AG09309 (cell line): ENCODE data around the gene TEAD4.

Experiments
- DNase-seq: peaks from one replicate; pipeline ENCODE4 v3.0.0-alpha.2; 2010; ENCODE audit warnings: low read depth
- H3K4me3 ChIP-seq: 2 replicates; pipeline ENCODE4 v1.5.1; 2011; ENCODE audit warnings: mild to moderate bottlenecking, low read depth, low read length, moderate library complexity; ENCODE audit not compliant: control insufficient read depth
- TF ChIP-seq, protein P1 (sequence below): IDR thresholded peaks from 2 replicates; pipeline ENCODE4 v1.5.1; 2011; ENCODE audit warnings: mild to moderate bottlenecking, low read depth, low read length, inconsistent platforms; ENCODE audit not compliant: insufficient read depth, control insufficient read depth; ENCODE audit errors: missing control alignments

The TEAD4 gene

DNA sequence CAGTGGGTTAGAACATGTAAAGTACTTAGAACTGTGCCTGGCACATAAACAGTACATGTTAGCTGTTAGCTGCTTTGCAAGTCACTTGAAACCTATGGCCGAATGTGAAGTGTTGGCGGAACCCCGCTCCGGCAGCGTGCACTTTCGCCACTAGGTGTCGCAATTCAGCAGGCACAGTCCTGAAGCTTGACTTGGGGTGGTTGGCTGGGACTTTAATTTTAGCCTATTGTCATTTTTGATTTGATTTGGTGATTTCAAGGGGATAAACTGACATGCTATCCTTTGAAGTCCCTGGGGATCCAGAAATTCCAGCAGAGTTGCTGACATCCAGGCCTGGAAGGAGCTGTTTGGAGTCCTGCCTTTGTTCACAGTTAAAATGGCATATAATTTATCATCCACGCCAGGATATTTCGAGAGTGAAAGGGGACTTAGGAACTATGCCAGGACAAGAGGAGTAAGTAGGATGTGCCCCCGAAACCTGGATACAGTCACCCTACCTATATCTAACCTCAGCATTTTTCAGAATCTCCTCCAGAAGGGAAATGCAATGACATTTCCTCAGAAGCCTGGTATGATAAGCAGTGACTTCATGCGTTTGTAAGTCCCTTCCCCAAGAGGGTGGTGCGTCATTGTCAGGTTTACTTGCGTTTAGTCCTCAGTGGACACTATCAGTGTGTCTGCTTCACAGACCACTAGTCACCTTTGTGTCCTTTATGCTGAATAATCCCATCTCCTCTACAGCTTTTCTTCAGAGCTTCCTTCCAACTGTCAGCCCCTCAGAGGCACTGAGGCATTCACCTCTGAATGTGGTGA is 114.4 kb downstream of the TEAD4 start:
- DNase-seq, result peak; percentile 56
- TF ChIP-seq, protein P1, sequence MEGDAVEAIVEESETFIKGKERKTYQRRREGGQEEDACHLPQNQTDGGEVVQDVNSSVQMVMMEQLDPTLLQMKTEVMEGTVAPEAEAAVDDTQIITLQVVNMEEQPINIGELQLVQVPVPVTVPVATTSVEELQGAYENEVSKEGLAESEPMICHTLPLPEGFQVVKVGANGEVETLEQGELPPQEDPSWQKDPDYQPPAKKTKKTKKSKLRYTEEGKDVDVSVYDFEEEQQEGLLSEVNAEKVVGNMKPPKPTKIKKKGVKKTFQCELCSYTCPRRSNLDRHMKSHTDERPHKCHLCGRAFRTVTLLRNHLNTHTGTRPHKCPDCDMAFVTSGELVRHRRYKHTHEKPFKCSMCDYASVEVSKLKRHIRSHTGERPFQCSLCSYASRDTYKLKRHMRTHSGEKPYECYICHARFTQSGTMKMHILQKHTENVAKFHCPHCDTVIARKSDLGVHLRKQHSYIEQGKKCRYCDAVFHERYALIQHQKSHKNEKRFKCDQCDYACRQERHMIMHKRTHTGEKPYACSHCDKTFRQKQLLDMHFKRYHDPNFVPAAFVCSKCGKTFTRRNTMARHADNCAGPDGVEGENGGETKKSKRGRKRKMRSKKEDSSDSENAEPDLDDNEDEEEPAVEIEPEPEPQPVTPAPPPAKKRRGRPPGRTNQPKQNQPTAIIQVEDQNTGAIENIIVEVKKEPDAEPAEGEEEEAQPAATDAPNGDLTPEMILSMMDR, result peak; percentile 99
- no peak overlapping the region for H3K4me3 ChIP-seq

DNA sequence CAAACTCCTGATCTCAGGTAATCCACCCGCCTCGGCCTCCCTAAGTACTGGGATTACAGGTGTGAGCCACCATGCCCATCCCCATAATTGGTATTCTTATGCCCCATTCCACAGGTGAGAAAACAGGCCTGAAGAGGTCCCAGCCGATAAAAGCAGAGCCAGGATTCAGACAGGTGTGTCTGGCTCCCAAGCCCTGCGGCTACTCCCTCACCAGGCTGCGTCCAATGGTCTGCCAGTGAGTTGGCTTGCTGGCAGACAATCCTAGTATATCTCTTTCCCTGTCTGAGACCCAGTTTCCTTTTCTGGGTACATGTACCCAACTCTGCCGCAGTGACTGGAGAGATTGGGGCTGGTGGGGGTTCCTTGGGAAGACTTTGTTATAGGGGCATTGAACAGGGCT is 116.1 kb downstream of the TEAD4 start:
- DNase-seq, result no peak
- H3K4me3 ChIP-seq, result no peak overlapping the region
- TF ChIP-seq, protein P1, result no peak

DNA sequence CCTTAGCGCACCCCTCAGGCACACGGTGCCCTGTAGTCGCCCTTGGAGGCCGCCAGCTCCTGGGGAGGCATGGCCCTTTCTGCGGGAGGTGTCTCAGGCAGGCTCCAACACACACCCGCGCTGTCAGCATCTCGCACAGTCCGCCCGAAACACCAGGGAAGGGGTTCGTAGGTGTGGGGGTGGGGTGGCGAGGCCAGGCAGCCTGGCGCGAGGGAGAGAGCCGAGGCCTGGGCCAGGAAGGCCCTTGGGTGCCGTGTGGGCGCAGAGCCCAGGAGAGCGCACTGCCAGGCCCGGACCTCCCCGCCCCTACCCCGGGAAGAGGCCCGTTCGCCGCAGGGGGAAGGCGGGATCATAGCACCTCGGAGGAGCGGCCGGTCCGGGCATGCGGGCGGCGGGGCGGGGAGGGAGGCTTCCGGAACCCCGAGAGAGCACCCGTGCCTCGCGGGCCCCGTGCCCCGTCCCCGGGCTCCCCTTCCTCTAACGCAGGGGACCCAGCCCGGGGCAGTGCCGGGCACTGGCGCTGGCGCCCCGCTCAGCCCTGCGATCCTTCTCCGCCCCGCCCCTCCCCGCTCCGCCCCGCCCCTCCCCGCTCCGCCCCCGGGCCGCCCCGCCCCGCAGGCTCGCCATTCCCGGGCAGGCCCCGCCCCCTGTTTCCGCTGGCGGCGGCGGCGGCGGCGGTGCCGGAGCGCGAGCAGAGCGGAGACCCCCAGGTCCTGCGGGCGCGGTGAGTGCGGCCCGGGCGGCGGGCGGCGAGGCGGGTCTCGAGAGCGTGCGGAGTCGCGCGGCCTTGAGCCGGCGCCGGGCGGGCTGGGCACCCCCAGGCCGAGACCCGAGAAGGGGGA is 117.8 kb downstream of the TEAD4 start, which contains the start of gene TSPAN9:
TSS of gene TSPAN9 (plus strand) at position 650 of the 842 bp plus-strand sequence. CDS start 123,815 bp downstream, outside the sequence.
- TF ChIP-seq, protein P1, result no peak
- DNase-seq, result no peak
- peak within 1 kb of the TSS; percentile 76 for H3K4me3 ChIP-seq

DNA sequence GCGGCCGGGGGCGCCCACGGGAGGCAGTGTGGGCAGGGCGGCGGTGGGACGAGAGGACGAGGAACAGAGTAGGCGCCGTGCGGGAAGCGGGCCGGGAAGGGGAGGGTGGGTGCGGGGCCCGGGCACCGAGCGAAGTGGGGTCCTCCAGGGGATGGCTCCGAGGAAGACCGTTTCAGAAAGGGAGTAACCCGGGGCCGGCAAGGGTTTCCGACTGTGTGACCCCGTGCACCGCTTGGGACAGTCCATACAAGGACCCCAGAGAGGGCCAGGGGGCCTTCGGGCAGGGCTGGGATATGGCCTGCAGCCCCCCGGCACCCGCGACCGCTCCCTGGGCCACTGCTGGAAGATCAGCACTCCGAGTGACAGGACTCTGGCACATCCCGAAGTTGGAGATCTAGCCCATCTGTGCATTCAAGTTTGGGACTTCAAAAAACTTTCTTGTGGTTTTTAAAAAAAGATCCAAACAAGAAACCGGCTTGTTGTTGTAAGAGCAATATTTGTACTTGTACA is 118.4 kb downstream of the TEAD4 start:
- TF ChIP-seq, protein P1, result no peak
- peak overlapping the region; percentile 76 for H3K4me3 ChIP-seq
- no peak for DNase-seq

DNA sequence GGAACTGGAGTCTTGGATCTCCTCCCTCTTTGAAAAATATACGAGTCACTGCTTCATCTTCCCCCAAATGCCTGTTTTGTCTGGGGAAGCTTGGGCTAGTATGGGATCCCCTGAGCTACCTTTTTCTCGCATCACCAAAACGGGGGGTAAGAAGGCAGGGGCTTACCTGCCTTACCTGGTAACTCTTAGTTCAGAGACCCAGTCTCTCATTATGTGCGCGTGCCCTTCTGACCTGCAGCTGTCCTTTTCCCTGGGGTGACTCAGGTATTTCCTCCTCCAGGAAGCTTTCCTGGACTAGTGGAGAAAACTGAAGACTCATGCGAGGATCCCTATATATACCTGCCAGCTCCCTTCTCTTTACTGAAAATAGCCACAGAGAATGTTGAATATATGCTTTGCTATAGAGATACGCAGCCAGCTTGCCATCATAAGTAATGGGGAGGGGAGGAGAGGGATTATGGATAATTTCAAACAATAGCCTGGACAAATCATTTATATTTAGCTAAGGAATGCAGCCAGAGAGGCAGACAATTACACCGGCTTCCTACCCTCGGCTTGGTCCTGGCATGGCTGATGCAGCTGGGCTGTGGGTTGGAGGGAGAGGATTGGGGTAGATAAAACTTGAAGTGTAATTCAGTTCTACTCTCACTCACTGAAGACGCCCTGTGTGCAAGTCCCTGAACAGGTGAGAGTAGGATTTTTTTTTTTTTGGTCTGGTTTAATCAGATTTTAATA is 119.1 kb downstream of the TEAD4 start:
- no peak for DNase-seq
- TF ChIP-seq, protein P1, result no peak
- peak overlapping the region; percentile 76; the same call in 1 of the 2 replicates for H3K4me3 ChIP-seq

DNA sequence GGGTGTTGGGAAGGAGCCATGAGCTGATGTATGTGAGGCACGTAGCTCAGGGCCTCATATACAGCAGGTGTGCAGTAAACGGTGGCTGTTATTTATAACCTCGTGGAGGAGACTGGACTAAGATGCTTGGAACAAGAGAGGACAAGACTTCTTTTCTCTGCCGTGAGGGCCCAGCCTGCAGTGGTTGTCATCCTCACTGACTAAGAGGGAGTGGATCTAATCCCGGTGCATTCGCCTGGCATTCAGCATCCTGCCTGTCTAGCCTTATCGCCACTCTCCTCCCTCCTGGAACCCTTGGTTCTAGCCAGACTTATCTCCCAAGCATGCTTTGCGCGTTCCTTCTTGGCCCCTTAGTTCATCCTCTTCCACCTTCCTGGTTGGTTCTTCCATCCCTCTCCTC is 121.9 kb downstream of the TEAD4 start:
- no peak overlapping the region for H3K4me3 ChIP-seq
- TF ChIP-seq, protein P1, result no peak
- no peak for DNase-seq
